Measurements from ENCODE around the gene HS3ST6.

GRCh38 chr16:1908184-1908583 lies 10.0 kb downstream of the HS3ST6 start:
- TF ChIP-seq, protein P1, sequence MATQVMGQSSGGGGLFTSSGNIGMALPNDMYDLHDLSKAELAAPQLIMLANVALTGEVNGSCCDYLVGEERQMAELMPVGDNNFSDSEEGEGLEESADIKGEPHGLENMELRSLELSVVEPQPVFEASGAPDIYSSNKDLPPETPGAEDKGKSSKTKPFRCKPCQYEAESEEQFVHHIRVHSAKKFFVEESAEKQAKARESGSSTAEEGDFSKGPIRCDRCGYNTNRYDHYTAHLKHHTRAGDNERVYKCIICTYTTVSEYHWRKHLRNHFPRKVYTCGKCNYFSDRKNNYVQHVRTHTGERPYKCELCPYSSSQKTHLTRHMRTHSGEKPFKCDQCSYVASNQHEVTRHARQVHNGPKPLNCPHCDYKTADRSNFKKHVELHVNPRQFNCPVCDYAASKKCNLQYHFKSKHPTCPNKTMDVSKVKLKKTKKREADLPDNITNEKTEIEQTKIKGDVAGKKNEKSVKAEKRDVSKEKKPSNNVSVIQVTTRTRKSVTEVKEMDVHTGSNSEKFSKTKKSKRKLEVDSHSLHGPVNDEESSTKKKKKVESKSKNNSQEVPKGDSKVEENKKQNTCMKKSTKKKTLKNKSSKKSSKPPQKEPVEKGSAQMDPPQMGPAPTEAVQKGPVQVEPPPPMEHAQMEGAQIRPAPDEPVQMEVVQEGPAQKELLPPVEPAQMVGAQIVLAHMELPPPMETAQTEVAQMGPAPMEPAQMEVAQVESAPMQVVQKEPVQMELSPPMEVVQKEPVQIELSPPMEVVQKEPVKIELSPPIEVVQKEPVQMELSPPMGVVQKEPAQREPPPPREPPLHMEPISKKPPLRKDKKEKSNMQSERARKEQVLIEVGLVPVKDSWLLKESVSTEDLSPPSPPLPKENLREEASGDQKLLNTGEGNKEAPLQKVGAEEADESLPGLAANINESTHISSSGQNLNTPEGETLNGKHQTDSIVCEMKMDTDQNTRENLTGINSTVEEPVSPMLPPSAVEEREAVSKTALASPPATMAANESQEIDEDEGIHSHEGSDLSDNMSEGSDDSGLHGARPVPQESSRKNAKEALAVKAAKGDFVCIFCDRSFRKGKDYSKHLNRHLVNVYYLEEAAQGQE (IDR thresholded peaks at IDR 0.05; ENCODE audit: insufficient replicate concordance, low read depth) = no peak
- TF ChIP-seq CTCF (IDR thresholded peaks at IDR 0.05; ENCODE audit: insufficient read depth, low read length) (no peak), POLR2AphosphoS5 (IDR thresholded peaks at IDR 0.05; ENCODE audit: low read depth) (no peak), GABPA (IDR thresholded peaks at IDR 0.05; ENCODE audit: low read depth) (no peak), SPI1 (IDR thresholded peaks at IDR 0.05; ENCODE audit: borderline replicate concordance, low read depth) (no peak)

All from HL-60 (cell line).